Endodermal cell (in vitro differentiated cells): ENCODE measurements around the gene RBBP7. TPM values are rescaled to one million over a fixed set of nuclear protein-coding genes. Genes with fewer than 3 reads are reported as not detected.
A peak's percentile ranks its signal among the peaks of the same experiment; 100 is the strongest.

Experiments
- DNase-seq: peaks from one replicate; pipeline ENCODE4 v3.0.0-alpha.2; 2017
- H3K27ac ChIP-seq: 2 replicates; pipeline ENCODE4 v1.5.1; 2013; ENCODE audit warnings: mild to moderate bottlenecking, low read depth, low read length, moderate library complexity
- H3K27me3 ChIP-seq: 2 replicates; pipeline ENCODE4 v1.6.1; 2013; ENCODE audit warnings: mild to moderate bottlenecking, low read length, moderate library complexity; ENCODE audit not compliant: insufficient read depth, control insufficient read depth, poor library complexity, severe bottlenecking
- H3K36me3 ChIP-seq: 2 replicates; pipeline ENCODE4 v1.7.0; 2013; ENCODE audit warnings: mild to moderate bottlenecking, low read length, moderate library complexity; ENCODE audit not compliant: control insufficient read depth, insufficient read depth
- H3K4me1 ChIP-seq: one replicate; pipeline ENCODE4 v1.7.0; 2013; ENCODE audit warnings: low read length; ENCODE audit not compliant: control insufficient read depth, insufficient read depth
- H3K4me3 ChIP-seq: 2 replicates; pipeline ENCODE4 v1.5.1; 2013; ENCODE audit warnings: mild to moderate bottlenecking, low read length, moderate library complexity
- H3K9ac ChIP-seq: 2 replicates; pipeline ENCODE4 v1.6.1; 2013; ENCODE audit warnings: mild to moderate bottlenecking, low read length, moderate library complexity; ENCODE audit not compliant: poor library complexity, severe bottlenecking; ENCODE audit errors: extremely low read depth
- H3K9me3 ChIP-seq: 2 replicates; pipeline ENCODE4 v1.6.1; 2013; ENCODE audit warnings: mild to moderate bottlenecking, low read length, moderate library complexity; ENCODE audit not compliant: control insufficient read depth
- H3K27ac Mint-ChIP-seq: 2 replicates; pipeline ENCODE4 v1.8.0; 2020; ENCODE audit warnings: mixed read lengths
- H3K27me3 Mint-ChIP-seq: 2 replicates; pipeline ENCODE4 v1.8.0; 2021; ENCODE audit warnings: mild to moderate bottlenecking, mixed read lengths; ENCODE audit not compliant: insufficient read depth
- H3K36me3 Mint-ChIP-seq: 2 replicates; pipeline ENCODE4 v1.8.0; 2020; ENCODE audit warnings: low read depth, mixed read lengths
- H3K4me1 Mint-ChIP-seq: 2 replicates; pipeline ENCODE4 v1.8.0; 2020; ENCODE audit warnings: mixed read lengths
- H3K4me3 Mint-ChIP-seq: 2 replicates; pipeline ENCODE4 v1.8.0; 2020; ENCODE audit warnings: mild to moderate bottlenecking, moderate library complexity, mixed read lengths
- H3K9me3 Mint-ChIP-seq: 2 replicates; pipeline ENCODE4 v1.8.0; 2020; ENCODE audit warnings: mild to moderate bottlenecking, mixed read lengths
- CTCF ChIP-seq: fragments of 200-600 bp; sonication (generic); conservative IDR thresholded peaks from 2 replicates; pipeline ENCODE4 v1.5.0; 2021; ENCODE audit warnings: antibody characterized with exemption, mild to moderate bottlenecking
- WGBS, 2 experiments: methylation state at CpG; one replicate each; pipeline versions ENCODE4 v1.1.5 to v1.1.7; 2013; ENCODE audit warnings: missing lambda C conversion rate in 2 of 2, mixed read lengths in 1 of 2; ENCODE audit not compliant: insufficient coverage in 1 of 2, insufficient read length in 1 of 2; 5-methylcytosine and 5-hydroxymethylcytosine counted together
- total RNA-seq, 2 donors: library from RNA; stranded (reverse); fragmentation: NEBNext Ultra II Directional in 1 of 2; extraction: Animal tissue kit (Norgen Biotek cat#: 25700) in 1 of 2; gene quantifications; 2 replicates in 1 of 2; 3 replicates in 1 of 2; pipeline ENCODE4 v1.2.1, GENCODE V29; 2021

The RBBP7 gene
- total RNA-seq, 2 donors from 2014 or later: 135 to 239 TPM

- Mint-ChIP-seq H3K27ac (peak overlapping the region; percentile 78), H3K4me3 (no peak overlapping the region), H3K27me3 (no peaks in the 10 kb centered on the region), H3K36me3 (peaks cover 45% of the 10 kb centered on the region), H3K4me1 (peaks cover 6% of the 10 kb centered on the region), H3K9me3 (no peaks in the 10 kb centered on the region)
- H3K36me3 ChIP-seq: peaks cover 30% of the 10 kb centered on the region
- no peak for DNase-seq
- no peaks in the 10 kb centered on the region for H3K27me3 ChIP-seq
- no peak overlapping the region for H3K27ac ChIP-seq
- no peak overlapping the region for H3K4me3 ChIP-seq
- 73% methylated on average over 3 of the region's 3 CpGs; no CpG with 5 or more reads in 1 of the 2 experiments for WGBS, 2 experiments
- H3K4me1 ChIP-seq: no peaks in the 10 kb centered on the region
- no peak overlapping the region for H3K9ac ChIP-seq
- peak; percentile 82 for TF ChIP-seq CTCF
- H3K9me3 ChIP-seq: no peaks in the 10 kb centered on the region
Observed at GRCh38 chrX:16826207-16826606, 44.0 kb downstream of the RBBP7 start.

- Mint-ChIP-seq H3K4me3 (no peak overlapping the region), H3K27ac (peak overlapping the region; percentile 78), H3K36me3 (peaks cover 48% of the 10 kb centered on the region), H3K9me3 (no peaks in the 10 kb centered on the region), H3K27me3 (no peaks in the 10 kb centered on the region), H3K4me1 (peaks cover 6% of the 10 kb centered on the region)
- no peak for DNase-seq
- Histone ChIP-seq H3K27me3 (no peaks in the 10 kb centered on the region), H3K9ac (no peak overlapping the region), H3K27ac (no peak overlapping the region), H3K36me3 (peaks cover 30% of the 10 kb centered on the region), H3K9me3 (no peaks in the 10 kb centered on the region), H3K4me3 (no peak overlapping the region), H3K4me1 (no peaks in the 10 kb centered on the region)
- 97 to 100% methylated on average over 1 to 8 of the region's 8 CpGs for WGBS, 2 experiments
- no peak for TF ChIP-seq CTCF
Observed at GRCh38 chrX:16825264-16826035, 44.7 kb downstream of the RBBP7 start.

- Mint-ChIP-seq H3K36me3 (peaks cover 48% of the 10 kb centered on the region), H3K27me3 (no peaks in the 10 kb centered on the region), H3K4me3 (no peak overlapping the region), H3K9me3 (no peaks in the 10 kb centered on the region), H3K27ac (no peak overlapping the region), H3K4me1 (no peaks in the 10 kb centered on the region)
- DNase-seq: no peak
- Histone ChIP-seq H3K4me3 (no peak overlapping the region), H3K4me1 (no peaks in the 10 kb centered on the region), H3K27ac (no peak overlapping the region), H3K27me3 (no peaks in the 10 kb centered on the region), H3K36me3 (peaks cover 28% of the 10 kb centered on the region), H3K9ac (no peak overlapping the region), H3K9me3 (no peaks in the 10 kb centered on the region)
- TF ChIP-seq CTCF: no peak
- 95% methylated on average over 2 of the region's 2 CpGs; no CpG with 5 or more reads in 1 of the 2 experiments for WGBS, 2 experiments
Observed at GRCh38 chrX:16822723-16823122, 47.4 kb downstream of the RBBP7 start.
